ENCODE measurements around the gene CTU1.

CTU1 gene

DNA sequence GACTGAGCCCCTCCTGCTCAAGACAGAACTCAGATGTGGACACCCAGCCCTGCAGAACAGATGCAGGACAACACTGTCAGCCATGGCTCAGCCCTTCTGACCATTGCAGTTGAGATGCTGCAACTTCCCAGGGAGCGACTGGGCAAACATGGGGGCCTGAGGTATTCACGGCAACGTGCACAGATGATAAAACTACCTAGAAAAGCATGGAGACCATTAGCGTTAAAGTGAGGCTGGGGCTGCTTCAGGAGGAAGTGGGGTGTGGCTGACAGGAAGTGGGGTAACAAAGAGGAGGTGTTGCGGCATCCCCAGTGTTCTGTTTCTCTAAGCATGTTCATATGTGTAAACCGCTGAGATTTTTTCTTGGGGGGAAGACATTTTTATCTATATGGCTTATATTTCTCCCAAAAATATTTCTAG, 15.2 kb upstream of the CTU1 start:
- Histone ChIP-seq H3K36me3 (ENCODE audit: control insufficient read depth in 2 of 2, insufficient read depth in 1 of 2, low read length in 2 of 2) (no peaks in the 10 kb centered on the region), H3K4me3 (ENCODE audit: low read depth, low read length) (no peak overlapping the region), H3K9me3 (ENCODE audit: control insufficient read depth, insufficient read depth, low read depth, low read length) (no peaks in the 10 kb centered on the region), H3K4me1 (ENCODE audit: control insufficient read depth, insufficient read depth, low read length) (peaks cover 4% of the 10 kb centered on the region), H3K27ac (ENCODE audit: extremely low read depth, low read depth, low read length) (no peak overlapping the region)
- POLR2A ChIA-PET = no interaction called here
- CTCF ChIA-PET = no interaction called here
- TF ChIP-seq, protein P1, sequence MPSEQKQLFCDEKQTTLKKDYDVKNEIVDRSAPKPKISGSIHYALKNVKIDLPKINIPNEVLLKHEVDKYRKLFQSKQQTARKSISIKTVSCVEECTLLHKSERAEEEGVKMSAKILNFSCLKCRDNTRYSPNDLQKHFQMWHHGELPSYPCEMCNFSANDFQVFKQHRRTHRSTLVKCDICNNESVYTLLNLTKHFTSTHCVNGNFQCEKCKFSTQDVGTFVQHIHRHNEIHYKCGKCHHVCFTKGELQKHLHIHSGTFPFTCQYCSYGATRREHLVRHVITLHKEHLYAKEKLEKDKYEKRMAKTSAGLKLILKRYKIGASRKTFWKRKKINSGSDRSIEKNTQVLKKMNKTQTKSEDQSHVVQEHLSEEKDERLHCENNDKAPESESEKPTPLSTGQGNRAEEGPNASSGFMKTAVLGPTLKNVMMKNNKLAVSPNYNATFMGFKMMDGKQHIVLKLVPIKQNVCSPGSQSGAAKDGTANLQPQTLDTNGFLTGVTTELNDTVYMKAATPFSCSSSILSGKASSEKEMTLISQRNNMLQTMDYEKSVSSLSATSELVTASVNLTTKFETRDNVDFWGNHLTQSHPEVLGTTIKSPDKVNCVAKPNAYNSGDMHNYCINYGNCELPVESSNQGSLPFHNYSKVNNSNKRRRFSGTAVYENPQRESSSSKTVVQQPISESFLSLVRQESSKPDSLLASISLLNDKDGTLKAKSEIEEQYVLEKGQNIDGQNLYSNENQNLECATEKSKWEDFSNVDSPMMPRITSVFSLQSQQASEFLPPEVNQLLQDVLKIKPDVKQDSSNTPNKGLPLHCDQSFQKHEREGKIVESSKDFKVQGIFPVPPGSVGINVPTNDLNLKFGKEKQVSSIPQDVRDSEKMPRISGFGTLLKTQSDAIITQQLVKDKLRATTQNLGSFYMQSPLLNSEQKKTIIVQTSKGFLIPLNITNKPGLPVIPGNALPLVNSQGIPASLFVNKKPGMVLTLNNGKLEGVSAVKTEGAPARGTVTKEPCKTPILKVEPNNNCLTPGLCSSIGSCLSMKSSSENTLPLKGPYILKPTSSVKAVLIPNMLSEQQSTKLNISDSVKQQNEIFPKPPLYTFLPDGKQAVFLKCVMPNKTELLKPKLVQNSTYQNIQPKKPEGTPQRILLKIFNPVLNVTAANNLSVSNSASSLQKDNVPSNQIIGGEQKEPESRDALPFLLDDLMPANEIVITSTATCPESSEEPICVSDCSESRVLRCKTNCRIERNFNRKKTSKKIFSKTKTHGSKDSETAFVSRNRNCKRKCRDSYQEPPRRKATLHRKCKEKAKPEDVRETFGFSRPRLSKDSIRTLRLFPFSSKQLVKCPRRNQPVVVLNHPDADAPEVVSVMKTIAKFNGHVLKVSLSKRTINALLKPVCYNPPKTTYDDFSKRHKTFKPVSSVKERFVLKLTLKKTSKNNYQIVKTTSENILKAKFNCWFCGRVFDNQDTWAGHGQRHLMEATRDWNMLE (tag by site-specific recombination; conservative IDR thresholded peaks at IDR 0.05; ENCODE audit: low read depth) = 0 out of 2 replicates have a peak, but pooled peaks have one; percentile 24
- TF ChIP-seq, protein P2, sequence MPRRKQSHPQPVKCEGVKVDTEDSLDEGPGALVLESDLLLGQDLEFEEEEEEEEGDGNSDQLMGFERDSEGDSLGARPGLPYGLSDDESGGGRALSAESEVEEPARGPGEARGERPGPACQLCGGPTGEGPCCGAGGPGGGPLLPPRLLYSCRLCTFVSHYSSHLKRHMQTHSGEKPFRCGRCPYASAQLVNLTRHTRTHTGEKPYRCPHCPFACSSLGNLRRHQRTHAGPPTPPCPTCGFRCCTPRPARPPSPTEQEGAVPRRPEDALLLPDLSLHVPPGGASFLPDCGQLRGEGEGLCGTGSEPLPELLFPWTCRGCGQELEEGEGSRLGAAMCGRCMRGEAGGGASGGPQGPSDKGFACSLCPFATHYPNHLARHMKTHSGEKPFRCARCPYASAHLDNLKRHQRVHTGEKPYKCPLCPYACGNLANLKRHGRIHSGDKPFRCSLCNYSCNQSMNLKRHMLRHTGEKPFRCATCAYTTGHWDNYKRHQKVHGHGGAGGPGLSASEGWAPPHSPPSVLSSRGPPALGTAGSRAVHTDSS (tag by site-specific recombination; IDR thresholded peaks at IDR 0.05) = no peak

DNA sequence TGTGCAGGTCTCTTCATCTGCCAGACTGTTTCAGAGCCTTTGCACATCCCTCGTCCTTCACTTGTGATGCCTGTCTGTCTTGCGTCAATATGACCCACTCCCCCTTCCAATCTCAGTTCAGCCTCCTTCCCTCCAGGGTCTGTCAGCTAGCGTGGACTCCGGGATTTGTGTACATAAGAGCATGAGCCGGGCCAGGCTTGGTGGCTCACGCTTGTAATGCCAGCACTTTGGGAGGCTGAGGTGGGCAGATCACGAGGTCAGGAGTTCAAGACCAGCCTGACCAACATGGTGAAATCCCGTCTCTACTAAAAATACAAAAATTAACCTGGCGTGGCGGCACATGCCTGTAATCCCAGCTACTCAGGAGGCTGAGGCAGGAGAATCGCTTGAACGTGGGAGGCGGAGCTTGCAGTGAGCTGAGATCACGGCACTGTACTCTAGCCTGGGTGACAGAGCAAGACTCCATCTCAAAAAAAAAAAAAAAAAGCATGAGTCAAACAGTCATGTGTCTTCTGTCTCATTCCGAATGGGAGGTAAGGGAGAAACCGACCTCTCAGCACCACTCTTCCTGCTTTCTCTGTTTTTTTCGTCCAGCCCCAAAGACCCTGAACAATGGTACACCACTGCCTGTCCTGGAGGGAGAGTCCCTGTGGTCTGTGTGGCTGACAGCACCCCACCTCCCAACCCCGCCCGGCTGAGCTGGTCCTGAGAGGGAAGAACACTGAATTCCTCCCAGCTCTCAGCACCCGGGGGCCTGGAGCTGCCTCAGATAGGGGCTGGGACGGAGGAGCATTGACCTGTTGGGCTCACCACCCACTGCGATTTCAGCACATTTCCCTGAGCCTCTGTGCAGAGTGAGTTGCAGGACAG, 14.1 kb upstream of the CTU1 start:
- ChIA-PET POLR2A (no interaction called here), CTCF (interaction anchor here (0.6 kb wide), 1 partner anchor 160 kb away, joined by 3 read pairs; no protein-coding TSS in a partner anchor)
- Histone ChIP-seq H3K27ac (ENCODE audit: extremely low read depth, low read depth, low read length) (no peak overlapping the region), H3K9me3 (ENCODE audit: control insufficient read depth, insufficient read depth, low read depth, low read length) (no peaks in the 10 kb centered on the region), H3K4me1 (ENCODE audit: control insufficient read depth, insufficient read depth, low read length) (no peaks in the 10 kb centered on the region), H3K4me3 (ENCODE audit: low read depth, low read length) (no peak overlapping the region), H3K36me3 (ENCODE audit: control insufficient read depth in 2 of 2, insufficient read depth in 1 of 2, low read length in 2 of 2) (no peaks in the 10 kb centered on the region)
- no peak for TF ChIP-seq ZBTB1 (tag by site-specific recombination; IDR thresholded peaks at IDR 0.05)
- TF ChIP-seq ZNF132 (tag by site-specific recombination; IDR thresholded peaks at IDR 0.05; ENCODE audit: borderline replicate concordance) = no peak
- TF ChIP-seq, protein P3, sequence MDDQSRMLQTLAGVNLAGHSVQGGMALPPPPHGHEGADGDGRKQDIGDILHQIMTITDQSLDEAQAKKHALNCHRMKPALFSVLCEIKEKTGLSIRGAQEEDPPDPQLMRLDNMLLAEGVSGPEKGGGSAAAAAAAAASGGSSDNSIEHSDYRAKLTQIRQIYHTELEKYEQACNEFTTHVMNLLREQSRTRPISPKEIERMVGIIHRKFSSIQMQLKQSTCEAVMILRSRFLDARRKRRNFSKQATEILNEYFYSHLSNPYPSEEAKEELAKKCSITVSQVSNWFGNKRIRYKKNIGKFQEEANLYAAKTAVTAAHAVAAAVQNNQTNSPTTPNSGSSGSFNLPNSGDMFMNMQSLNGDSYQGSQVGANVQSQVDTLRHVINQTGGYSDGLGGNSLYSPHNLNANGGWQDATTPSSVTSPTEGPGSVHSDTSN (CRISPR knock-in tag; IDR thresholded peaks at IDR 0.05) = no peak
- TF ChIP-seq ZNF473 (tag by site-specific recombination; IDR thresholded peaks at IDR 0.05) = no peak

DNA sequence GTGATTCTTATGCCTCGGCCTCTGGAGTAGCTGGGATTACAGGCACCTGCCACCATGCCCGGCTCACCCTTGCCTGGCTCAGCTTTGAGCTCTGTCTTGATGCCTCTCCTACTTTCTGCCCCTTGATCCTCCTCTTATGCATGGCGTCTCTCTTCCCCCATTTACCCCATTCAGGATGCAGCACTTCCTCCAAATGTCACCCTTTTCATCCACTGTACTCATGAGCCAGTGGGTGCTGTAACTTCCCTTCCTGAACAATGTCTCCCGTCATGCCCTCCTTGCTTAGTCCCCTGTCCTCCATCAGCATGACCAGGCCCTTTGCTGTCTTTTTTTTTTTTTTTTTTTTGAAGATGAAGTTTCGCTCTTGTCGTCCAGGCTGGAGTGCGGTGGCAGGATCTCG, 13.0 kb upstream of the CTU1 start:
- Histone ChIP-seq H3K4me1 (ENCODE audit: control insufficient read depth, insufficient read depth, low read length) (no peaks in the 10 kb centered on the region), H3K9me3 (ENCODE audit: control insufficient read depth, insufficient read depth, low read depth, low read length) (no peaks in the 10 kb centered on the region), H3K36me3 (ENCODE audit: control insufficient read depth in 2 of 2, insufficient read depth in 1 of 2, low read length in 2 of 2) (no peaks in the 10 kb centered on the region), H3K4me3 (ENCODE audit: low read depth, low read length) (no peak overlapping the region), H3K27ac (ENCODE audit: extremely low read depth, low read depth, low read length) (no peak overlapping the region)
- POLR2A ChIA-PET = no interaction called here
- CTCF ChIA-PET = interaction anchor here (0.8 to 1.1 kb wide), 2 partner anchors 10 to 27 kb away, joined by 3 read pairs; no protein-coding TSS in a partner anchor
- TF ChIP-seq ZNF202 (tag by site-specific recombination; IDR thresholded peaks at IDR 0.05; ENCODE audit: borderline replicate concordance) (no peak), GLIS2 (tag by site-specific recombination; IDR thresholded peaks at IDR 0.05) (no peak), ZNF266 (tag by site-specific recombination; IDR thresholded peaks at IDR 0.05; ENCODE audit: low read depth) (no peak), ZNF768 (tag by site-specific recombination; IDR thresholded peaks at IDR 0.05) (no peak), ZNF23 (tag by site-specific recombination; IDR thresholded peaks at IDR 0.05; ENCODE audit: borderline replicate concordance) (no peak), YY1 (tag by site-specific recombination; IDR thresholded peaks at IDR 0.05) (no peak), OSR2 (tag by site-specific recombination; IDR thresholded peaks at IDR 0.05) (no peak), ZNF830 (tag by site-specific recombination; IDR thresholded peaks at IDR 0.05; ENCODE audit: low read depth) (no peak), ZNF302 (tag by site-specific recombination; IDR thresholded peaks at IDR 0.05; ENCODE audit: low read depth) (no peak), HOXA7 (CRISPR knock-in tag; IDR thresholded peaks at IDR 0.05; ENCODE audit: borderline replicate concordance) (no peak), ZNF37A (tag by site-specific recombination; IDR thresholded peaks at IDR 0.05) (no peak), ZNF341 (tag by site-specific recombination; IDR thresholded peaks at IDR 0.05; ENCODE audit: low read depth) (no peak), ZNF664 (tag by site-specific recombination; IDR thresholded peaks at IDR 0.05) (no peak), ZNF473 (tag by site-specific recombination; IDR thresholded peaks at IDR 0.05) (no peak), ZNF670 (tag by site-specific recombination; IDR thresholded peaks at IDR 0.05; ENCODE audit: low read depth) (no peak)
- TF ChIP-seq, protein P4, sequence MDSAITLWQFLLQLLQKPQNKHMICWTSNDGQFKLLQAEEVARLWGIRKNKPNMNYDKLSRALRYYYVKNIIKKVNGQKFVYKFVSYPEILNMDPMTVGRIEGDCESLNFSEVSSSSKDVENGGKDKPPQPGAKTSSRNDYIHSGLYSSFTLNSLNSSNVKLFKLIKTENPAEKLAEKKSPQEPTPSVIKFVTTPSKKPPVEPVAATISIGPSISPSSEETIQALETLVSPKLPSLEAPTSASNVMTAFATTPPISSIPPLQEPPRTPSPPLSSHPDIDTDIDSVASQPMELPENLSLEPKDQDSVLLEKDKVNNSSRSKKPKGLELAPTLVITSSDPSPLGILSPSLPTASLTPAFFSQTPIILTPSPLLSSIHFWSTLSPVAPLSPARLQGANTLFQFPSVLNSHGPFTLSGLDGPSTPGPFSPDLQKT (IDR thresholded peaks at IDR 0.05; ENCODE audit: borderline replicate concordance, low read depth, low read length) = no peak
